DMS153 treated with DMSO at 0.1 percent for 48 hours (cell line): ENCODE results near the gene PROZ.

Source experiments
- DNase-seq: peaks from one replicate; lab custom pipeline; 2025; ENCODE audit not compliant: unreplicated experiment; lab: John Stamatoyannopoulos, UW

The PROZ gene

GRCh38 chr13:113176280-113176679 is 17.8 kb downstream of the PROZ start:
- no peak for DNase-seq

- no peak for DNase-seq
Measured at GRCh38 chr13:113176822-113177221, 18.4 kb downstream of the PROZ start.

GRCh38 chr13:113178070-113178895 is 19.8 kb downstream of the PROZ start:
- no peak for DNase-seq

- DNase-seq: no peak
Measured at GRCh38 chr13:113178896-113179167, 20.4 kb downstream of the PROZ start.

GRCh38 chr13:113179374-113180230 is 21.2 kb downstream of the PROZ start:
- no peak for DNase-seq

- DNase-seq: no peak
Measured at GRCh38 chr13:113182046-113182445, 23.6 kb downstream of the PROZ start.

- DNase-seq: no peak
Measured at GRCh38 chr13:113183450-113184129, 25.1 kb downstream of the PROZ start.

GRCh38 chr13:113184568-113185440 is 26.4 kb downstream of the PROZ start:
- no peak for DNase-seq

GRCh38 chr13:113186061-113186900 is 27.8 kb downstream of the PROZ start:
- DNase-seq: no peak

GRCh38 chr13:113187263-113187669 is 28.8 kb downstream of the PROZ start:
- DNase-seq: peak; percentile 71

- peak; percentile 17 for DNase-seq
Measured at GRCh38 chr13:113187883-113188665, 29.6 kb downstream of the PROZ start.

GRCh38 chr13:113190181-113190580 is 31.7 kb downstream of the PROZ start:
- no peak for DNase-seq

GRCh38 chr13:113192279-113192678 is 33.8 kb downstream of the PROZ start:
- DNase-seq: no peak

- no peak for DNase-seq
Measured at GRCh38 chr13:113192902-113193301, 34.5 kb downstream of the PROZ start.

GRCh38 chr13:113195360-113195759 is 36.9 kb downstream of the PROZ start:
- DNase-seq: no peak

GRCh38 chr13:113196970-113197737 is 38.7 kb downstream of the PROZ start:
- no peak for DNase-seq

GRCh38 chr13:113201815-113202214 is 43.4 kb downstream of the PROZ start:
- no peak for DNase-seq

GRCh38 chr13:113202912-113203311 is 44.5 kb downstream of the PROZ start:
- no peak for DNase-seq
